Muscle of leg (tissue), 11 donors: Measurements from ENCODE around the gene SATB2. TPM values are rescaled to one million over a fixed set of nuclear protein-coding genes. Genes with fewer than 3 reads are reported as not detected.

Experiments
- DNase-seq: peaks from one replicate; pipeline ENCODE4 v3.0.0; 2013
- H3K27ac ChIP-seq: one replicate; pipeline ENCODE4 v1.5.1; 2013; ENCODE audit warnings: mild to moderate bottlenecking, low read length, control low read depth
- H3K27me3 ChIP-seq: one replicate; pipeline ENCODE4 v1.6.1; 2013; ENCODE audit warnings: low read length; ENCODE audit not compliant: control insufficient read depth, insufficient read depth
- H3K36me3 ChIP-seq: one replicate; pipeline ENCODE4 v1.6.1; 2013; ENCODE audit warnings: low read length; ENCODE audit not compliant: control insufficient read depth, insufficient read depth
- H3K4me1 ChIP-seq: one replicate; pipeline ENCODE4 v1.6.1; 2013; ENCODE audit warnings: low read length; ENCODE audit not compliant: control insufficient read depth, insufficient read depth
- H3K4me3 ChIP-seq: one replicate; pipeline ENCODE4 v1.5.1; 2013; ENCODE audit warnings: low read length, control low read depth
- H3K9me3 ChIP-seq: replicated peaks from 2 replicates; pipeline ENCODE4 v1.6.1; 2013; ENCODE audit warnings: low read depth, low read length; ENCODE audit not compliant: control insufficient read depth
- WGBS: methylation state at CpG from one replicate; pipeline ENCODE4 v1.1.5; 2013; ENCODE audit warnings: missing lambda C conversion rate; ENCODE audit not compliant: insufficient coverage; 5-methylcytosine and 5-hydroxymethylcytosine counted together
- polyA plus RNA-seq, 8 donors: library from polyadenylated mRNA; unstranded; fragments of 120-200 nt; gene quantifications; one replicate each; pipeline versions ENCODE4 v1.2.1 to v1.2.3, GENCODE V29; 2013; ENCODE audit warnings: inconsistent platforms in 1 of 8, low replicate concordance in 1 of 8; ENCODE audit not compliant: insufficient read length in 8 of 8, insufficient read depth in 1 of 8
- total RNA-seq: library from RNA; stranded (reverse); fragments of 120-200 nt; gene quantifications from one replicate; pipeline ENCODE4 v1.2.4, GENCODE V29; 2013

Gene SATB2
- total and polyA plus RNA-seq, 9 donors: 1.2 to 4.2 (median 2.8) TPM

DNA sequence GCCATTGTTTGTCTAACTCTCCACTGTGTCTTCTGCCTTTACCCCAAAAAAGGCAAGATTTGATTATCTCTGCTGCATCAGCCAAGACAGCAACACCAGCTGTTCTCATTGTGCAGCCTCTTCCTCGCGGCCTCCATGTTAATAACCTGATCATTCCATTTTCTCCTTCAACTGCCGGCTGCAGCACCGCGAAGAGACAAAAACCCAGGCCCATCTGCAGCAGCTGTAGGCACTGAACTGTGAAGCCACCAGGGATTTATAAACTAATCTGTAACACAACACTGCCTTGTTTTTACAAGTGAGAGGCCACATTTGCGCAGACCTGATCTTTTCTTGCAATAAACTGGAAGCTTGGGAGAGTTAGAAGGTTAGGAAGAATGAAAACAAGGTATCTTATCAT lies 147.8 kb downstream of the SATB2 start:
- DNase-seq: peak; percentile 80
- 57% methylated on average over 5 of the region's 6 CpGs for WGBS
- H3K36me3 ChIP-seq: no peaks in the 10 kb centered on the region
- no peak overlapping the region for H3K27ac ChIP-seq
- no peak overlapping the region for H3K4me3 ChIP-seq
- H3K9me3 ChIP-seq: no peaks in the 10 kb centered on the region
- no peaks in the 10 kb centered on the region for H3K27me3 ChIP-seq
- peaks cover 17% of the 10 kb centered on the region for H3K4me1 ChIP-seq

DNA sequence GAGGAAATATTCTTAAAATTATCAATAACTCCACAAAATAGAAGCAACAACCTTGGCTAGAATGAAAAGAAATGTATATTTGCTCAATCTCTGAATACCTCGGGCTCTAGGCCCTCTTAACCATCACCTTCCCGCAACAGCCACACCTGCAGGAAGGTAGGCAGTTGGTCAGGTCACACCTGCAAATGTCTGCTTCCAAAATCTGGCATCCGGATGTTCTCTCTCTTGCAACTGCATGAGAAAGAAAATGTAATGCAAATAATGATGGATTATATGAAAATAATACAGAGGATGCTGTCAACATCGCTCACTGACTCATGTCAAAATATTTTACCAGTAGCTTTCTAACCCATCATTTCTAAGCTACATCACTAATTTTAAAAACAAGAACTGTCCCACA lies 148.3 kb downstream of the SATB2 start:
- Histone ChIP-seq H3K4me3 (no peak overlapping the region), H3K36me3 (no peaks in the 10 kb centered on the region), H3K27ac (no peak overlapping the region), H3K27me3 (no peaks in the 10 kb centered on the region), H3K4me1 (peaks cover 17% of the 10 kb centered on the region), H3K9me3 (no peaks in the 10 kb centered on the region)
- no peak for DNase-seq
- WGBS: no CpG with 5 or more reads among the region's 4 CpGs

GRCh38 chr2:199308567-199308966 lies 149.2 kb downstream of the SATB2 start:
- no peaks in the 10 kb centered on the region for H3K9me3 ChIP-seq
- 89% methylated on average over 7 of the region's 14 CpGs for WGBS
- H3K4me3 ChIP-seq: no peak overlapping the region
- H3K36me3 ChIP-seq: no peaks in the 10 kb centered on the region
- H3K27ac ChIP-seq: no peak overlapping the region
- DNase-seq: no peak
- H3K27me3 ChIP-seq: no peaks in the 10 kb centered on the region
- peaks cover 17% of the 10 kb centered on the region for H3K4me1 ChIP-seq

DNA sequence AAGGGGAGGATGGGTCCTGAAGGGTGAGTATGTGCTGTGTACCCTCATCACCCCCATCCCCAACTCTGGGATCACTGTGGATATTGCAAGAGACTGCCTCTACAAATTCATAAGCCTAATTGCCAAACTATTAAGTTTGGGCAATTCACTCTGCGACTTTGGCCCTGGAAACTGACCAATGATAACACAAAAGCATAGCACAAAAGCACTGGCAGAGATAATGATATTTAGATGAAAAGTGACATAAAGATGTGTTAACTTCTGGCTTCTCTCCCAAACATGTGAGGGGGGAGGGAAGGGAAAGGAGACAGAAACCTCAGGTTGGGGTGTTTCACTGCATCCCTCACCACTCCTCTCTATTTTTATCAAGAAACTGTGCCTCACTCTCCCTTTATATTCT lies 150.3 kb downstream of the SATB2 start:
- Histone ChIP-seq H3K4me3 (no peak overlapping the region), H3K27ac (no peak overlapping the region), H3K4me1 (peaks cover 17% of the 10 kb centered on the region), H3K36me3 (no peaks in the 10 kb centered on the region), H3K27me3 (no peaks in the 10 kb centered on the region), H3K9me3 (no peaks in the 10 kb centered on the region)
- no CpG with 5 or more reads among the region's 1 CpG for WGBS
- no peak for DNase-seq

DNA sequence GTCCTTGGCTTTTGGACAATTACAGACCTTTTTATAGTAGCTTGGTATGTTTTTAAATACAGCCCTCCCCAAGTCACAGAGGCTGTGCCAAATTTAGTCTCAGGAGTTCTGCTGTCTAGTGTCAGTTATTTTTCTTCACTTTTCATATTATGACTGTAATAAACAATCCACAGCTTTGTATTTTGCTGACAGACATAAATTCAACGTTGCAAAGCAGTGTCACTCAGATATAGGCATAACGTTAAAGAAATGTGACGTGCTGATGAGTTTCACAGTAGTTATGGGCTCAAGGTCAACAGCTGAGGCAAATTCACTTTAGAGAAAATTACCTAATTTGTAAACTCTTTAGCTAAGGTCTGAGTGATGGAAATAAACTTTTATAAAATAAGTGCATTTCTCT lies 151.6 kb downstream of the SATB2 start:
- H3K27ac ChIP-seq: no peak overlapping the region
- DNase-seq: no peak
- H3K9me3 ChIP-seq: no peaks in the 10 kb centered on the region
- no peak overlapping the region for H3K4me3 ChIP-seq
- no peaks in the 10 kb centered on the region for H3K36me3 ChIP-seq
- no CpG with 5 or more reads among the region's 3 CpGs for WGBS
- H3K4me1 ChIP-seq: peaks cover 17% of the 10 kb centered on the region
- H3K27me3 ChIP-seq: no peaks in the 10 kb centered on the region

GRCh38 chr2:199303728-199304177 lies 154.0 kb downstream of the SATB2 start:
- 93% methylated on average over 5 of the region's 6 CpGs for WGBS
- Histone ChIP-seq H3K4me1 (peaks cover 7% of the 10 kb centered on the region), H3K9me3 (no peaks in the 10 kb centered on the region), H3K27me3 (no peaks in the 10 kb centered on the region), H3K27ac (no peak overlapping the region), H3K36me3 (no peaks in the 10 kb centered on the region), H3K4me3 (no peak overlapping the region)
- DNase-seq: no peak

- no peak overlapping the region for H3K4me3 ChIP-seq
Observed at GRCh38 chr2:199302851-199303250, 154.9 kb downstream of the SATB2 start.

GRCh38 chr2:199288424-199288823 lies 169.3 kb downstream of the SATB2 start:
- DNase-seq: no peak
- H3K27ac ChIP-seq: no peak overlapping the region
- H3K27me3 ChIP-seq: no peaks in the 10 kb centered on the region
- no peak overlapping the region for H3K4me3 ChIP-seq
- no peaks in the 10 kb centered on the region for H3K9me3 ChIP-seq
- H3K36me3 ChIP-seq: no peaks in the 10 kb centered on the region
- no peaks in the 10 kb centered on the region for H3K4me1 ChIP-seq

More at GRCh38 chr2:199302851-199303250, 154.9 kb downstream of the SATB2 start:
- Histone ChIP-seq H3K27me3 (no peaks in the 10 kb centered on the region), H3K4me1 (peaks cover 4% of the 10 kb centered on the region), H3K9me3 (no peaks in the 10 kb centered on the region), H3K27ac (no peak overlapping the region), H3K36me3 (no peaks in the 10 kb centered on the region)
- DNase-seq: no peak
- WGBS: 100% methylated on average over 1 of the region's 4 CpGs

DNA sequence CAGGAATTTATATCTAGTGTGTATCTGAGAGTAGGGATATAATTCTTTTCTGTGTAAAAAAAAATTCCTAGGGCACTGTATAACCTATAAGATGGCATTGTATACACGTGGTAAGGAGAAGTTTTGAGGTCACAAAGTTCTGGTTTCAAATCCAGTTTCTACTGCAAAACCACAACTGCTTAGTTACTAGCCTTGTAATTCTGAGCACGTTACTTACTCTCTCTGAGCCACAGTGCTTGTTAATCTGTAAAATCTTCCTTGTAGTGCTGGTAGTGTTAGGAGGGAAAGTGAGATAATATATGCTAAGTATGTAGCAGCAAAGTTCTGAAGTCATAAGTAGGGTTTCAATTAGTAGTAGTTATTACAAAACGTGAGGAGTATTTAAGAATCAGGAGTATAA lies 175.4 kb downstream of the SATB2 start:
- H3K4me1 ChIP-seq: no peaks in the 10 kb centered on the region
- H3K9me3 ChIP-seq: no peaks in the 10 kb centered on the region
- WGBS: no CpG with 5 or more reads among the region's 3 CpGs
- no peak overlapping the region for H3K27ac ChIP-seq
- H3K4me3 ChIP-seq: no peak overlapping the region
- no peak for DNase-seq
- H3K36me3 ChIP-seq: no peaks in the 10 kb centered on the region
- no peaks in the 10 kb centered on the region for H3K27me3 ChIP-seq

DNA sequence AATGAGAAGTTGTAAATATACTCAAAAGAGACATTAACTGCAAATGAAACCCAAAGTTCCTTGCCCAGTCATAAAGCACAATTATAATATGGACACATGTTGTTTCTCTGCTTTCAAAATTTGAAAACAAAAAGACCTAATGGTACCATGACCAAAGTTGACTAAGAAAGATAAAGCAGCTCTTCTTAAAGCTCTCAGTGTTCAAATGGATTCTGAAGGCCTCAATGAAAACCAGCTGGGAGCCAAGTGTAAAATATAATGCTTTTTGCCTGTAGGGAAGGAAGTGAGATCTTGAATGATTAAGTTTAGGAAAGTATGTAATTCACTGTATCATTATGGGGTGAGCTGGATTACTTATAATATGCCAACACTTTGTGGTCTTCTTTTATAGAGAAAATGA lies 178.6 kb downstream of the SATB2 start:
- H3K27ac ChIP-seq: no peak overlapping the region
- H3K9me3 ChIP-seq: no peaks in the 10 kb centered on the region
- no peaks in the 10 kb centered on the region for H3K4me1 ChIP-seq
- DNase-seq: no peak
- H3K36me3 ChIP-seq: no peaks in the 10 kb centered on the region
- no peak overlapping the region for H3K4me3 ChIP-seq
- H3K27me3 ChIP-seq: no peaks in the 10 kb centered on the region

- WGBS: 85% methylated on average over 5 of the region's 5 CpGs
- H3K9me3 ChIP-seq: no peaks in the 10 kb centered on the region
- no peaks in the 10 kb centered on the region for H3K36me3 ChIP-seq
- no peak overlapping the region for H3K27ac ChIP-seq
- no peaks in the 10 kb centered on the region for H3K4me1 ChIP-seq
- no peaks in the 10 kb centered on the region for H3K27me3 ChIP-seq
- DNase-seq: no peak
- no peak overlapping the region for H3K4me3 ChIP-seq
Observed at GRCh38 chr2:199278099-199278498, 179.6 kb downstream of the SATB2 start.
